ENCODE data around the gene MYL2.
A peak's percentile ranks its signal among the peaks of the same experiment; 100 is the strongest.

MYL2 gene

GRCh38 chr12:110913119-110914056 is 7.0 kb downstream of the MYL2 start:
- DNase-seq (ENCODE audit: low read depth in 2 of 2): no peak
- TF ChIP-seq, protein P1, sequence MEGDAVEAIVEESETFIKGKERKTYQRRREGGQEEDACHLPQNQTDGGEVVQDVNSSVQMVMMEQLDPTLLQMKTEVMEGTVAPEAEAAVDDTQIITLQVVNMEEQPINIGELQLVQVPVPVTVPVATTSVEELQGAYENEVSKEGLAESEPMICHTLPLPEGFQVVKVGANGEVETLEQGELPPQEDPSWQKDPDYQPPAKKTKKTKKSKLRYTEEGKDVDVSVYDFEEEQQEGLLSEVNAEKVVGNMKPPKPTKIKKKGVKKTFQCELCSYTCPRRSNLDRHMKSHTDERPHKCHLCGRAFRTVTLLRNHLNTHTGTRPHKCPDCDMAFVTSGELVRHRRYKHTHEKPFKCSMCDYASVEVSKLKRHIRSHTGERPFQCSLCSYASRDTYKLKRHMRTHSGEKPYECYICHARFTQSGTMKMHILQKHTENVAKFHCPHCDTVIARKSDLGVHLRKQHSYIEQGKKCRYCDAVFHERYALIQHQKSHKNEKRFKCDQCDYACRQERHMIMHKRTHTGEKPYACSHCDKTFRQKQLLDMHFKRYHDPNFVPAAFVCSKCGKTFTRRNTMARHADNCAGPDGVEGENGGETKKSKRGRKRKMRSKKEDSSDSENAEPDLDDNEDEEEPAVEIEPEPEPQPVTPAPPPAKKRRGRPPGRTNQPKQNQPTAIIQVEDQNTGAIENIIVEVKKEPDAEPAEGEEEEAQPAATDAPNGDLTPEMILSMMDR (IDR thresholded peaks at IDR 0.05; ENCODE audit: low read depth, low read length): no peak
- no peak overlapping the region for H3K4me3 ChIP-seq (replicated peaks in 1 of 2; ENCODE audit: low read depth in 2 of 2, low read length in 2 of 2)

- no peak for DNase-seq (ENCODE audit: low read depth in 2 of 2)
- TF ChIP-seq, protein P1 (IDR thresholded peaks at IDR 0.05; ENCODE audit: low read depth, low read length): no peak
Measured at GRCh38 chr12:110912263-110912662, 8.1 kb downstream of the MYL2 start.

GRCh38 chr12:110908377-110909152 is 11.8 kb downstream of the MYL2 start:
- TF ChIP-seq, protein P1 (IDR thresholded peaks at IDR 0.05; ENCODE audit: low read depth, low read length): no peak
- no peak for DNase-seq (ENCODE audit: low read depth in 2 of 2)
- no peak overlapping the region for H3K4me3 ChIP-seq (replicated peaks in 1 of 2; ENCODE audit: low read depth in 2 of 2, low read length in 2 of 2)

More at GRCh38 chr12:110912263-110912662, 8.1 kb downstream of the MYL2 start:
- H3K4me3 ChIP-seq (replicated peaks in 1 of 2; ENCODE audit: low read depth in 2 of 2, low read length in 2 of 2): no peak overlapping the region

- no peak for DNase-seq (ENCODE audit: low read depth in 2 of 2)
- no peak overlapping the region for H3K4me3 ChIP-seq (replicated peaks in 1 of 2; ENCODE audit: low read depth in 2 of 2, low read length in 2 of 2)
- TF ChIP-seq, protein P1 (IDR thresholded peaks at IDR 0.05; ENCODE audit: low read depth, low read length): no peak
Measured at GRCh38 chr12:110907583-110907982, 12.8 kb downstream of the MYL2 start.

DNA sequence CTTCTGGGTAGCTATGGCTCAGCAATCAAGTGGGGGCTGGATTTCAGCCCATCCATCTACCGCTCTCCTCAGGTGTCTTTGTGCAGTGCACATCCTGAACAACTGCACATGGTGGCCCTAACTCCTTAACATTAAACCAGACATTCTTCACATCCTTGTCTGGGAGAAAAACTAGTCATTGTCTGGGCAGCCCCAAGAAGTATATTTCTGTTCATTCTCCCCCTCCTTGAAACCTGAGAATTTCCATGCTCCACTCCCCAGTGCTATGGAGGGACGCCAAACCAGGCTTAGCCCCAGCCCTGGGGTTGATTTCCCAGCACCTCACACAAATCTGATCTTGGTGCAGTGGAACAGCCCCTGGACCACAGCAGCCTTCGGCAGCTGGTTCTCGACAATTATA is 13.4 kb downstream of the MYL2 start:
- DNase-seq (ENCODE audit: low read depth in 2 of 2): peak; percentile 30 to 46
- no peak overlapping the region for H3K4me3 ChIP-seq (replicated peaks in 1 of 2; ENCODE audit: low read depth in 2 of 2, low read length in 2 of 2)
- TF ChIP-seq, protein P1 (IDR thresholded peaks at IDR 0.05; ENCODE audit: low read depth, low read length): no peak

DNA sequence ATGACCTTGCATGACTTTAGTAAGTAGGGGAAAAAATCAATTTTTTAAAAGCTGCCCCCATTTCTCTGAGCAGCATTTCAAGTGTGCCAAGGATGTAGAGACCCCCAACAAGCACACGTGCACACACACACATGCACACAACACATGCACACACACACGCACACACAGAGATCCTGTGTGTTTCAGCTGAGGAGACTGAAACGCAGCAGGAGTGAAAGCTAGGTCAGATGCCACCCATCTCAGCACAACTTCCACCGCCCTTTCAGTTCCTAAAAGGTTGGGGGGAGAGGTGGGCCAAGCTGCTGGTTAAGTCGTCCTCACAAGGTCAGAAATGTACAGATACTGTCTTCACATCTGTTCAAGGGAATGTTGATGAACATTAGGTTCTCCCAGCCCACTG is 13.9 kb downstream of the MYL2 start:
- no peak for DNase-seq (ENCODE audit: low read depth in 2 of 2)
- H3K4me3 ChIP-seq (replicated peaks in 1 of 2; ENCODE audit: low read depth in 2 of 2, low read length in 2 of 2): no peak overlapping the region
- TF ChIP-seq, protein P1 (IDR thresholded peaks at IDR 0.05; ENCODE audit: low read depth, low read length): no peak

Measured in cardiac fibroblast (primary cell).